HL-60 (cell line): ENCODE measurements around the gene TIMP2.

Experiments
- GABPA ChIP-seq: IDR thresholded peaks from 2 replicates; pipeline ENCODE4 v1.6.1; 2012; ENCODE audit warnings: low read depth
- POLR2AphosphoS5 ChIP-seq: IDR thresholded peaks from 2 replicates; pipeline ENCODE4 v1.6.1; 2012; ENCODE audit warnings: low read depth
- SPI1 ChIP-seq: IDR thresholded peaks from 2 replicates; pipeline ENCODE4 v1.6.1; 2012; ENCODE audit warnings: low read depth, mild to moderate bottlenecking, borderline replicate concordance
- TF ChIP-seq, protein P1 (sequence below): IDR thresholded peaks from one replicate; pipeline ENCODE4 v1.5.1; 2011; ENCODE audit warnings: low read length, control low read depth, inconsistent platforms; ENCODE audit not compliant: insufficient read depth
- TF ChIP-seq, protein P2 (sequence below): IDR thresholded peaks from 2 replicates; pipeline ENCODE4 v1.6.1; 2012; ENCODE audit warnings: low read depth; ENCODE audit not compliant: insufficient replicate concordance

DNA sequence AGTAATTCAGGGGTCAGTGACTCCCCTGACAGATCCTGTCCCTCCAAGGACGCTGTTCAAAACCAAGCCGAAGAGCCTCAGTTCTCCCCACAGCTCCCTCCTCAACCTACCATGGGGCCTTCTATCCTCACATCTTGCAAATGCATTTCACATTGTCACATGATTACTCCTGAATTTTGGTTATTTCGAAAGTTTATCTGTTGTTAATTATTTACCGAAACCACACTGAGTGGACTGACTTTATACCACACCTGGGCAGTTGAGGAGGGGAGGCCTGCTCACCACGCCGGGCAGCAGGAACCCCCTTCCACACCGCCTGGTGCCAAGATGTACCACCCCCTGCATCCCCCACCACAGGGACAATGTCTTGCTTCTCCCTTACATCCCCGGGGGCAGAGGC, 4.7 kb downstream of the TIMP2 start:
- TF ChIP-seq, protein P1, sequence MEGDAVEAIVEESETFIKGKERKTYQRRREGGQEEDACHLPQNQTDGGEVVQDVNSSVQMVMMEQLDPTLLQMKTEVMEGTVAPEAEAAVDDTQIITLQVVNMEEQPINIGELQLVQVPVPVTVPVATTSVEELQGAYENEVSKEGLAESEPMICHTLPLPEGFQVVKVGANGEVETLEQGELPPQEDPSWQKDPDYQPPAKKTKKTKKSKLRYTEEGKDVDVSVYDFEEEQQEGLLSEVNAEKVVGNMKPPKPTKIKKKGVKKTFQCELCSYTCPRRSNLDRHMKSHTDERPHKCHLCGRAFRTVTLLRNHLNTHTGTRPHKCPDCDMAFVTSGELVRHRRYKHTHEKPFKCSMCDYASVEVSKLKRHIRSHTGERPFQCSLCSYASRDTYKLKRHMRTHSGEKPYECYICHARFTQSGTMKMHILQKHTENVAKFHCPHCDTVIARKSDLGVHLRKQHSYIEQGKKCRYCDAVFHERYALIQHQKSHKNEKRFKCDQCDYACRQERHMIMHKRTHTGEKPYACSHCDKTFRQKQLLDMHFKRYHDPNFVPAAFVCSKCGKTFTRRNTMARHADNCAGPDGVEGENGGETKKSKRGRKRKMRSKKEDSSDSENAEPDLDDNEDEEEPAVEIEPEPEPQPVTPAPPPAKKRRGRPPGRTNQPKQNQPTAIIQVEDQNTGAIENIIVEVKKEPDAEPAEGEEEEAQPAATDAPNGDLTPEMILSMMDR = no peak
- no peak for TF ChIP-seq POLR2AphosphoS5
- TF ChIP-seq, protein P2, sequence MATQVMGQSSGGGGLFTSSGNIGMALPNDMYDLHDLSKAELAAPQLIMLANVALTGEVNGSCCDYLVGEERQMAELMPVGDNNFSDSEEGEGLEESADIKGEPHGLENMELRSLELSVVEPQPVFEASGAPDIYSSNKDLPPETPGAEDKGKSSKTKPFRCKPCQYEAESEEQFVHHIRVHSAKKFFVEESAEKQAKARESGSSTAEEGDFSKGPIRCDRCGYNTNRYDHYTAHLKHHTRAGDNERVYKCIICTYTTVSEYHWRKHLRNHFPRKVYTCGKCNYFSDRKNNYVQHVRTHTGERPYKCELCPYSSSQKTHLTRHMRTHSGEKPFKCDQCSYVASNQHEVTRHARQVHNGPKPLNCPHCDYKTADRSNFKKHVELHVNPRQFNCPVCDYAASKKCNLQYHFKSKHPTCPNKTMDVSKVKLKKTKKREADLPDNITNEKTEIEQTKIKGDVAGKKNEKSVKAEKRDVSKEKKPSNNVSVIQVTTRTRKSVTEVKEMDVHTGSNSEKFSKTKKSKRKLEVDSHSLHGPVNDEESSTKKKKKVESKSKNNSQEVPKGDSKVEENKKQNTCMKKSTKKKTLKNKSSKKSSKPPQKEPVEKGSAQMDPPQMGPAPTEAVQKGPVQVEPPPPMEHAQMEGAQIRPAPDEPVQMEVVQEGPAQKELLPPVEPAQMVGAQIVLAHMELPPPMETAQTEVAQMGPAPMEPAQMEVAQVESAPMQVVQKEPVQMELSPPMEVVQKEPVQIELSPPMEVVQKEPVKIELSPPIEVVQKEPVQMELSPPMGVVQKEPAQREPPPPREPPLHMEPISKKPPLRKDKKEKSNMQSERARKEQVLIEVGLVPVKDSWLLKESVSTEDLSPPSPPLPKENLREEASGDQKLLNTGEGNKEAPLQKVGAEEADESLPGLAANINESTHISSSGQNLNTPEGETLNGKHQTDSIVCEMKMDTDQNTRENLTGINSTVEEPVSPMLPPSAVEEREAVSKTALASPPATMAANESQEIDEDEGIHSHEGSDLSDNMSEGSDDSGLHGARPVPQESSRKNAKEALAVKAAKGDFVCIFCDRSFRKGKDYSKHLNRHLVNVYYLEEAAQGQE = no peak
- no peak for TF ChIP-seq SPI1
- no peak for TF ChIP-seq GABPA
